AG04450 (cell line): ENCODE data around the gene SLC12A1. TPM values are rescaled to one million over a fixed set of nuclear protein-coding genes. Genes with fewer than 3 reads are reported as not detected.
A peak's percentile ranks its signal among the peaks of the same experiment; 100 is the strongest.

Experiments
- CTCF ChIA-PET: fragments of 300-600, 350-600 bp; formaldehyde crosslinking; extraction: SDS; loops from one replicate; lab custom pipeline; 2022; ENCODE audit warnings: antibody characterized with exemption, inconsistent platforms; lab: Charles Lee
- POLR2A ChIA-PET: fragments of 350-600 bp; formaldehyde crosslinking; extraction: SDS; loops from one replicate; lab custom pipeline; 2021; ENCODE audit warnings: antibody characterized with exemption, inconsistent platforms; lab: Yijun Ruan, JAX
- DNase-seq: peaks from one replicate; pipeline ENCODE4 v3.0.0-alpha.2; 2011; ENCODE audit warnings: low read depth, low spot score
- H3K27ac ChIP-seq: one replicate; pipeline ENCODE4 v1.5.1; 2012; ENCODE audit warnings: low read depth, low read length, control low read depth
- H3K27me3 ChIP-seq: one replicate; pipeline ENCODE4 v1.6.0; 2012; ENCODE audit warnings: low read length; ENCODE audit not compliant: control insufficient read depth, insufficient read depth
- H3K4me3 ChIP-seq: 2 replicates; pipeline ENCODE4 v1.5.1; 2011; ENCODE audit warnings: mild to moderate bottlenecking, low read depth, low read length, control low read depth
- H3K9me3 ChIP-seq: 2 replicates; pipeline ENCODE4 v1.5.1; 2012; ENCODE audit warnings: low read length; ENCODE audit not compliant: control insufficient read depth, insufficient read depth
- polyA plus RNA-seq: library from polyadenylated mRNA; depleted of rRNA; stranded (reverse); fragments of >200 nt; gene quantifications from 2 replicates; pipeline ENCODE4 v1.2.3, GENCODE V29; 2011
- TF ChIP-seq, protein P1 (sequence below): IDR thresholded peaks from 2 replicates; pipeline ENCODE4 v1.5.1; 2011; ENCODE audit warnings: low read depth, low read length, control low read depth, inconsistent platforms

The SLC12A1 gene
- polyA plus RNA-seq, 1 experiment = not detected

DNA sequence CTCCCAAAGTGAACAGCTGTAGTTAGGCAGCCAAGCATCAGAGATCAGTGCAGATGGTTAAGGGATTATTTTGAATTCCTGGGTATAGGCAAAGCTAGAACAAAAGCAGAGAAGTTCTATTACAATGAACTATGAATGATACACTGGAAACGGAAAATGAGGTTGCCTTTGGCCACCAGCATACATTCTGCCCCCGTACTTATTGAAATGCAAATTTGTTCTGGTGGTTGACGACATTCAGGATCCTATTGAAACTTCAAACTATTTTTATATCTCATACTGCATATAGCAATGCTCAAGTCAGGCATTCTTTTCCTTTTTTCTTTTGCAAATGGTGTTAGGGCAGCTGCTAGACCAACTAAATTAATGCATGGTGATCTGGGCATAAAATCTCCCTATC, 61.7 kb downstream of the SLC12A1 start:
- no peak for DNase-seq
- H3K9me3 ChIP-seq = no peaks in the 10 kb centered on the region
- TF ChIP-seq, protein P1, sequence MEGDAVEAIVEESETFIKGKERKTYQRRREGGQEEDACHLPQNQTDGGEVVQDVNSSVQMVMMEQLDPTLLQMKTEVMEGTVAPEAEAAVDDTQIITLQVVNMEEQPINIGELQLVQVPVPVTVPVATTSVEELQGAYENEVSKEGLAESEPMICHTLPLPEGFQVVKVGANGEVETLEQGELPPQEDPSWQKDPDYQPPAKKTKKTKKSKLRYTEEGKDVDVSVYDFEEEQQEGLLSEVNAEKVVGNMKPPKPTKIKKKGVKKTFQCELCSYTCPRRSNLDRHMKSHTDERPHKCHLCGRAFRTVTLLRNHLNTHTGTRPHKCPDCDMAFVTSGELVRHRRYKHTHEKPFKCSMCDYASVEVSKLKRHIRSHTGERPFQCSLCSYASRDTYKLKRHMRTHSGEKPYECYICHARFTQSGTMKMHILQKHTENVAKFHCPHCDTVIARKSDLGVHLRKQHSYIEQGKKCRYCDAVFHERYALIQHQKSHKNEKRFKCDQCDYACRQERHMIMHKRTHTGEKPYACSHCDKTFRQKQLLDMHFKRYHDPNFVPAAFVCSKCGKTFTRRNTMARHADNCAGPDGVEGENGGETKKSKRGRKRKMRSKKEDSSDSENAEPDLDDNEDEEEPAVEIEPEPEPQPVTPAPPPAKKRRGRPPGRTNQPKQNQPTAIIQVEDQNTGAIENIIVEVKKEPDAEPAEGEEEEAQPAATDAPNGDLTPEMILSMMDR = no peak
- CTCF ChIA-PET = interaction anchor here (1.6 to 2.1 kb wide), 2 partner anchors 14 to 1071 kb away, joined by 5 read pairs; no protein-coding TSS in a partner anchor
- H3K27ac ChIP-seq = no peak overlapping the region
- POLR2A ChIA-PET = no interaction called here
- H3K27me3 ChIP-seq = no peaks in the 10 kb centered on the region
- no peak overlapping the region for H3K4me3 ChIP-seq

DNA sequence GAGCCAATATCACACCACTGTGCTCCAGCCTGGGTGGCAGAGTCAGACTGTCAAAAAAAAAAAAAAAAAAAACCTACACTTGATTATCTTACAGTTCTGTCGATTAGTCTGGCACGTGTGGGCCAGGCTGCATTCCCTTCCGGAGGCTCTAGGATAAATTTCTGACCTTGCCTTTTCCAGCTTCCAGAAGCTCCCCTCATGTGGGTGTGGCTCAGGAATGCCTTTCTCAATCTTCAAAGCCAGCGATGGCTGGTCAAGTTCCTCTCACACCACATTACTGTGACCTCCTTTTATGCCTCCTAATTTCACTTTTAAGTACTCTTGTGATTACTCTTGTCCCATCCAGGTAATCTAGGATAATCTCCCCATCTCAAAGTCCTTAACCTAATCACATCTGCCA, 66.9 kb downstream of the SLC12A1 start:
- H3K27ac ChIP-seq = no peak overlapping the region
- H3K4me3 ChIP-seq = no peak overlapping the region
- ChIA-PET POLR2A (no interaction called here), CTCF (no interaction called here)
- no peaks in the 10 kb centered on the region for H3K9me3 ChIP-seq
- no peak for DNase-seq
- TF ChIP-seq, protein P1 = no peak
- H3K27me3 ChIP-seq = peaks cover 10% of the 10 kb centered on the region

DNA sequence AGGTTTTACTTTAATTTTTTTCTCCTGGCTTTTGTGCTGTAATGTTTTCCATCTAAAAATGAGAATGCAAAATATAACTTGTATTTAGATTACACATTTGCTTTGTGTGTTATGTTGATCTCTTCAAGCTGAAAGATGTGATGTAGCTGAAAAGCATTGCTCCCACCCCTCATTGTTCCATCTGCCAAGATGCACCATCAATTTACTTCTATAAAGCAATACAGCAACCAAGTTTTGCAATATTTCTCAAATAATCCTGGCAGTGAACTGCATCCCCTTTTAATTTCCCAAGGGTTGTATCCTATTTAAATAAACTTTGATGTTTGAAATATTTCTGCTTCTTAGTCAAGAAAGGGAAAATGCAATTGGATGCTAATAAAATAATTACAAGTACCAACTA, 72.6 kb downstream of the SLC12A1 start:
- POLR2A ChIA-PET = no interaction called here

DNA sequence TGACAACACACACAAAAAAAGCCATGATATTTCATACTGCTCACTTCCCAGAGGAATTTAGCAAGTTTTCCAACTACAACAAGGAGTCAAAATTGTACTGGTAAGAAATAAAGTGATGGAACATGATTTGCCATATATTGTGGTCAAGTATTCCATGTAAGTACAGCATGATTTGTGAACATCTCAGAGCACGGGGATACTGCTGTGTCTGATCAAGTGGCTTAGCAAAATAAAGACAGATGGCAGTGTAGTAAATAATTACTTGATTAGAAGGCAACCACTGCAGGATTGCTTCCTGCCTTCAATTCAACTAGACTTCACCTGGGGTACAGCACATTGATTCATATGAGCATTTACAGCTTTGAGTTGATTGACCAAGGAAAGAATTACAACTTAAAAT, 73.5 kb downstream of the SLC12A1 start:
- Histone ChIP-seq H3K27ac (no peak overlapping the region), H3K4me3 (no peak overlapping the region), H3K27me3 (peaks cover 10% of the 10 kb centered on the region), H3K9me3 (no peaks in the 10 kb centered on the region)
- ChIA-PET CTCF (interaction anchor here (1.7 kb wide), 1 partner anchor 1083 kb away, joined by 3 read pairs; no protein-coding TSS in a partner anchor), POLR2A (no interaction called here)
- TF ChIP-seq, protein P1 = no peak
- DNase-seq = no peak

More for the DNA sequence above, 72.6 kb downstream of the SLC12A1 start:
- no peak for DNase-seq
- Histone ChIP-seq H3K27me3 (peaks cover 10% of the 10 kb centered on the region), H3K27ac (no peak overlapping the region), H3K9me3 (no peaks in the 10 kb centered on the region), H3K4me3 (no peak overlapping the region)
- CTCF ChIA-PET = interaction anchor here (1.7 kb wide), 1 partner anchor 1082 kb away, joined by 3 read pairs; no protein-coding TSS in a partner anchor
- TF ChIP-seq, protein P1 = no peak

DNA sequence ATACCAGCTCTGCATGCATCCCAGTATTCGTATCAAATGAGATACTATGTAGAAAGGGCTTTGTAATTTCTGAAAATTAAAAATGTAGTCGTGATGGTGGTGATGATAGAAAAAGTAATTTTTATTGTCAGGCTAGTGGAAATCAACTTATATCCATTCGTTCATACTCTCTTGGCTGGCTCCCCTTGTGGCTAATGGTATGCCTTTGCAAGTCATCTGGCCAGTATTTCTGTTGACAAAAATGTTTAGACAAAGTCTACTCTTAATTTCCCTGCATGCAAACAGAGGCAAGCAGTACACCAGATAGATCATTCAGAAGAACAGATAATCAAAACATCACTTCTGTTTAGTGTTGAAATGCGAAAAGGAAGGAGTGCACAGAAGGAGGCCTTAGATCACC, 75.6 kb downstream of the SLC12A1 start:
- Histone ChIP-seq H3K9me3 (no peaks in the 10 kb centered on the region), H3K27me3 (peaks cover 4% of the 10 kb centered on the region)
- POLR2A ChIA-PET = no interaction called here

More for the DNA sequence above, 75.6 kb downstream of the SLC12A1 start:
- peak; percentile 4 for DNase-seq
- Histone ChIP-seq H3K4me3 (no peak overlapping the region), H3K27ac (no peak overlapping the region)
- CTCF ChIA-PET = interaction anchor here (1.7 kb wide), 1 partner anchor 13 kb away, joined by 5 read pairs; no protein-coding TSS in a partner anchor
- TF ChIP-seq, protein P1 = peak; percentile 43
